ENCODE results near the gene HSPA4. TPM values are rescaled to one million over a fixed set of nuclear protein-coding genes. Genes with fewer than 3 reads are reported as not detected.

HSPA4 gene
- total RNA-seq, 4 donors from 2014 or later: 43.3 to 81.7 (median 61.5) TPM

DNA sequence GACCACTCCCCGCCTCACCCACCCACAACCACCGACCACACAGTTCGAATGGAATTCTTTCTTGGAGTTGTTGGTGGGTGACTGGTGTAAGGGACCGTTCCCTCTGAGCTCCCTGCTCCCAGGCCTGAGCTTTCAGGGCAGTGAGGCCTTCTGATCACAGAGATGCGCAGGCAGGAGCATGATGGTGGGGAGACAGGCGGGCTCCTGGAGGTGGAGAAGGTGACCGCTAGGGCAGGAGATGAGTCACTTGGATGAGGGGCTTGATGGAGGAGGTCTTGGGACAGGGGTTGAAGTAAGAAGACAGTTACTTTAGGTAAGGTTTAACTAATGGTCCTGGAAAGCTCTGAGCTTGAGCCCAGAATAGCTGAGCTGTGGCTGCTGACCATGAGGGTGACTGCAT lies 88.5 kb downstream of the HSPA4 start:
- ATAC-seq (ENCODE audit: low FRiP score) (no peak), DNase-seq (ENCODE audit: low spot score) (no peak)
- TF ChIP-seq, protein P1, sequence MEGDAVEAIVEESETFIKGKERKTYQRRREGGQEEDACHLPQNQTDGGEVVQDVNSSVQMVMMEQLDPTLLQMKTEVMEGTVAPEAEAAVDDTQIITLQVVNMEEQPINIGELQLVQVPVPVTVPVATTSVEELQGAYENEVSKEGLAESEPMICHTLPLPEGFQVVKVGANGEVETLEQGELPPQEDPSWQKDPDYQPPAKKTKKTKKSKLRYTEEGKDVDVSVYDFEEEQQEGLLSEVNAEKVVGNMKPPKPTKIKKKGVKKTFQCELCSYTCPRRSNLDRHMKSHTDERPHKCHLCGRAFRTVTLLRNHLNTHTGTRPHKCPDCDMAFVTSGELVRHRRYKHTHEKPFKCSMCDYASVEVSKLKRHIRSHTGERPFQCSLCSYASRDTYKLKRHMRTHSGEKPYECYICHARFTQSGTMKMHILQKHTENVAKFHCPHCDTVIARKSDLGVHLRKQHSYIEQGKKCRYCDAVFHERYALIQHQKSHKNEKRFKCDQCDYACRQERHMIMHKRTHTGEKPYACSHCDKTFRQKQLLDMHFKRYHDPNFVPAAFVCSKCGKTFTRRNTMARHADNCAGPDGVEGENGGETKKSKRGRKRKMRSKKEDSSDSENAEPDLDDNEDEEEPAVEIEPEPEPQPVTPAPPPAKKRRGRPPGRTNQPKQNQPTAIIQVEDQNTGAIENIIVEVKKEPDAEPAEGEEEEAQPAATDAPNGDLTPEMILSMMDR (IDR thresholded peaks at IDR 0.05): no peak

DNA sequence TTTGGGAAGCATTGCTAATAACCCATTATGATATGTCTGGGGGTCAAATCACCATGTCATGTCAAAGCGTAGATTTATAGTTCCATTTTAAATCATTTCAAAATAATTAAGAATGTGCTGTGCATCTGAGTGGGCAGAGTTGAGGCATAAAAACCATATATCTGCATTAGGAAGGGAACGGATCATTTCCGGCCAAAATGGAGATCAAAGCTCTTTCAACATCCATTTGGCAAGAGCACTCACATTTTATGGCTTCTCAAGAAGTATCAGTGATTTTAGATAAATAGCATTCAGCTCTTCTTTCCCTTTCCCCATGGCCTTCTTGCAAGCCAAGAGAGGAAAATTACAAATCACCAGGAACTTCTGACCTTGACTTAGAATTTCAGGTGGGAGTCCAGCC lies 89.9 kb downstream of the HSPA4 start:
- DNase-seq (ENCODE audit: low spot score) (no peak), ATAC-seq (ENCODE audit: low FRiP score) (no peak)
- TF ChIP-seq, protein P1 (IDR thresholded peaks at IDR 0.05): no peak

DNA sequence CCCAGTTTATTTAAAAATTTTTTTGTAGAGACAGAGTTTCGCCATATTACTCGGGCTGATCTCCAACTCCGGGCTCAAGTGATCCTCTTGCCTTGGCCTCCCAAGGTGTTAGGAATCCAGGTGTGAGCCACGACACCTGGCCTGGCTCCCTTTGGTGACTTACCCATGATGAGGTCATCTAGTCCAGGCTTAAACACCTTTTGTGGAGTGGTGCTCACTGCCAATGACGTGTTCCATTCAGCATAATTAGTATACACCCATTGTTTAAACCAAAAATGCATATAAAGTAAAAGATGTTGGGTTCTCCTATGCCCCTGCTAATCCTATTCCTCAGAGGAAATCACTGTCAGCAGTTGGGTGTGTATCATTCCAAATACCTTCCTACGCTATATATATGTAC lies 91.0 kb downstream of the HSPA4 start:
- TF ChIP-seq, protein P1 (IDR thresholded peaks at IDR 0.05): no peak
- DNase-seq (ENCODE audit: low spot score) (no peak), ATAC-seq (ENCODE audit: low FRiP score) (no peak)

DNA sequence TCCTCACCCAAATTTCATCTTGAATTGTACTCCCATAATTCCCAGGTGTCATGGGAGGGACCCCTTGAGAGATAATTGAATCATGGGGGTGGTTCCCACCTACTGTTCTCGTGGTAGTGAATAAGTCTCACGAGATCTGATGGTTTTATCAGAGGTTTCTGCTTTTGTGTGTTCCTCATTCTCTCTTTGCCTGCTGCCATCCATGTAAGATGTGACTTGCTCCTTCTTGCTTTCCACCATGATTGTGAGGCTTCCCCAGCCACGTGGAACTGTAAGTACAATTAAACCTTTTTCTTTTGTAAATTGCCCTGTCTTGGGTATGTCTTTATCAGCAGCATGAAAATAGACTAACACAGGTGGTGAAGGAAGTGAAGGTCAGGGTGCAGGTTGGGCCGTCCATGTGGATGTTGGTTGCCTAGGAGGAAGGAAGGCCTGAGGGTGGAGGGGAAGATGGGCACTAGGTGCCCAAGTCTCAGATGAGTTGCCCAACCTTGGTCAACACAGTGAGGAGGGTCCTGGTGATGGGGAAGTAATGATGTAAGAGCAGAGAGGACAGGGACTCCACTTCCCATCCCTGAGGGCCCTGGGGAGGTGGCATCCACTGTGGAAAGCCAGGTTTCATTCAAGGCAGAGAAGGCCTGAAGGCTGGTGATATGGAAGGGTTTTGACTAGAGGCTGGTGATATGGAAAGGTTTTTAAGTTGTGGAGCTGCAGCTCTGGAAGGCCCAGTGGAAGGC lies 92.6 kb downstream of the HSPA4 start:
- ATAC-seq (ENCODE audit: low FRiP score) (no peak), DNase-seq (ENCODE audit: low spot score) (no peak)
- TF ChIP-seq, protein P1 (IDR thresholded peaks at IDR 0.05): no peak

DNA sequence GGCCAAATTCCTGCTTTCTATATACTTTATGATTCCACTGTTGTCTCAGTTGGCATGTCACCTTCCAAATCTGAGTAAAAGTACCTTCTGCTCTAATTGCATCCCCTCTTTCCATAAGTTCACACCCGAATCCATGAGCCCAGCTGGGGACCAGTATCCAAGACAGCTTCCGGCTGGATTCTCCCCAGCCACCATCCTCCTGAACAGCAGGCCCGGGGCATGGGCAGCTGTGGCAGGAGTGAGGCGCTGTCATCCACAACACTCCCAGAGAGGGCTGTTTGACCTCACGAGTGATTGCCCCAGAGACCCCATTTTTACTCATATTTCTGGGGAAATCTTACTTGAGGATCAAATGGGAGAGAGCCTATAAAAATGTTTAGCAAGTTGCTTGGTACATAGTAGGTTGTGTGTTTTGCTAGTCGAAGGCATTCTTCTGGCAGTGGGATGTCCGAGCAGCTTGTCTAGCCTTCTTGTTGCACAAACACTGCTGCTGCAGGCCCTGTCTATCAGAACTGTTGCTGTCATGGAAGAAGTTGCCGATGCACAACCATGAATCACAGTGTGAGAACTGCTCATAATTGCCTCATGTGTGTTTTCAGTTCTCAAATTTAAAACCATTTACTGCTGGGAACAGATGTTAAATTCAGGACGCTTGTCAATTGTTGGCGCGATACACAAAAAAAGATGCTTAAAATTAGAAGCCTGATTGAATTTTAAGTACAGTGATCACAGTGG lies 93.8 kb downstream of the HSPA4 start:
- TF ChIP-seq, protein P1 (IDR thresholded peaks at IDR 0.05): no peak
- DNase-seq (ENCODE audit: low spot score) (no peak), ATAC-seq (ENCODE audit: low FRiP score) (no peak)

DNA sequence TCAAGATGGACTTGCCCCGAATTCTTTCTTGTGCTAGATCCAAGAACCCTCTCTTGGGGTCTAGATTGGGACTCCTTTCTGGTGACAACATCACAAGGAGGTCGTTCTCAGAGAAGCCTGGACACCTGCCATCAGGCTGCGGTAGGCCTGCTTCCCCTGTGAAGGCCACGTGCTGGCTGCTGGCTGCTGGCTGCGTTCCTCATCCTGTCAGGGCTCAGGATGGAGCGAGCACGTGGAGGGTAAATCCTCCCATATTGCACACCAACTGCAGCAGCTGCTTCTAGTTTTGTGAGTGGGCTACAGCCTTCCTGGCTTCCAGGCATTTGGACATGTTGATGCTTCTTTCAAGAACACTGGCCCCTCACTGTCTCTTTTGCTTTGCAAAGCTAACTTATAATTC lies 95.6 kb downstream of the HSPA4 start:
- TF ChIP-seq, protein P1 (IDR thresholded peaks at IDR 0.05): no peak
- ATAC-seq (ENCODE audit: low FRiP score): no peak
- DNase-seq (ENCODE audit: low spot score): no peak

Data from omental fat pad (tissue), 4 donors.